ENCODE results near the gene MINDY4.

DNA sequence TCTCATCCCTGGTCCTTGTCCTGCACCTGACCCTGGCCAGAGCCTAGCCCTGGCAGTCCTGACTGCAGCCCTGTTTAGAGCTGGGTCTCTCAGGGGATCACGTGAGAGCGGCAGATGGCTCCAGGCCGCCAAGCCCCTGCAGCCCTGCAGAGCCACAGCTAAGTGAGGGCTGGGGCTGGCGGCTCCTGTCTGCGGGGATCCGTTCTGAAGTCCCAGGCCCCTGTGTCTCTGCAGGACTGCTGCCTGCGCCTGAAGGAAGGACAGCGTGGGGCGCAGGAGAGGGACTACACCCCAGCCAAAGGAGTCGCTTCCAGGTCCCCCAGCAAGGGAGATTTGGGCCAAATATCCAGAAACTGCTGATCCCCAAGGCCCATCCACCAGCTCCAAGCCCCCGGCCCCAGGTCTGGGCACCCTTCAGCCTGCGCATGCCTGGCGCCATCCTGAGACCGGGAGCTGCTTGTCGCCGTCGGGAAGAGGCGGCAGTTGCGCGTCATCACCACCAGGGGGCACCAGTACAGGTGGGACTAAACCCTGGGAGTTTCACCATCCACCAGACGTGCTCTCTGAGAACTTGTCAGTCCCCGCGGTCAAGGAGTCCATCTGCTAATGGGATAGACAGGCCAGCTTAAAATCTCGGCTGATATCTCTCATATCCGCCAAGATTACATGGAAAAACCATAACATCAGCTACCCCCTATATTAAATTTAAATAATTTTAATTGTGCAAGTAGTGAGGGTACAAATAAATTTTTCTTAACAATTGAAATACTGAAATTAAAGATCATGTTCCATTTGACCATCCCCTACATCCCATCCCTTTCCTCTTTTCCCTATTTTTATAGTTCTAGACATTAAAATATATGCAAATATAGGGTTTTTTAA is 167.5 kb downstream of the MINDY4 start:
- no peak for TF ChIP-seq POLR2AphosphoS5 (IDR thresholded peaks at IDR 0.05; ENCODE audit: low read depth, low read length)
- TF ChIP-seq POLR2A (IDR thresholded peaks at IDR 0.05; ENCODE audit: low read depth, low read length): no peak
- TF ChIP-seq TAF1 (IDR thresholded peaks at IDR 0.05; ENCODE audit: low read depth, low read length): no peak
- TF ChIP-seq PAX5 (IDR thresholded peaks at IDR 0.05; ENCODE audit: insufficient read depth, low read length, severe bottlenecking): no peak
- no peak for TF ChIP-seq SPI1 (IDR thresholded peaks at IDR 0.05; ENCODE audit: low read depth, low read length)
- no peak for TF ChIP-seq POU2F2 (IDR thresholded peaks at IDR 0.05; ENCODE audit: low read depth, low read length)

Data from GM12891 (cell line).